ENCODE measurements around the gene LRP11.

GRCh38 chr6:149820506-149820905 is 43.7 kb downstream of the LRP11 start:
- TF ChIP-seq CTCF (IDR thresholded peaks at IDR 0.05; ENCODE audit: low read length) (peak; percentile 19; the same call in 1 of the 2 replicates), EZH2 (IDR thresholded peaks at IDR 0.05; ENCODE audit: borderline replicate concordance, low read length) (no peak)

All from OCI-LY1 (cell line).